ENCODE measurements around the gene SMOC1. TPM values are rescaled to one million over a fixed set of nuclear protein-coding genes. Genes with fewer than 3 reads are reported as not detected.

The SMOC1 gene
- total RNA-seq, 1 donor: under 0.01 TPM

GRCh38 chr14:70048313-70048654, 169.1 kb downstream of the SMOC1 start:
- Histone ChIP-seq H3K9me3 (ENCODE audit: low read depth, low read length) (no peaks in the 10 kb centered on the region), H3K4me3 (ENCODE audit: low read length) (no peak overlapping the region), H3K27me3 (ENCODE audit: insufficient read depth, low read length) (no peaks in the 10 kb centered on the region), H3K4me1 (ENCODE audit: insufficient read depth, low read length) (no peaks in the 10 kb centered on the region)

GRCh38 chr14:70049605-70050004, 170.4 kb downstream of the SMOC1 start:
- Histone ChIP-seq H3K4me3 (ENCODE audit: low read length) (no peak overlapping the region), H3K27me3 (ENCODE audit: insufficient read depth, low read length) (no peaks in the 10 kb centered on the region), H3K9me3 (ENCODE audit: low read depth, low read length) (no peaks in the 10 kb centered on the region), H3K4me1 (ENCODE audit: insufficient read depth, low read length) (no peaks in the 10 kb centered on the region)

GRCh38 chr14:70050136-70050535, 170.9 kb downstream of the SMOC1 start:
- Histone ChIP-seq H3K4me1 (ENCODE audit: insufficient read depth, low read length) (no peaks in the 10 kb centered on the region), H3K27me3 (ENCODE audit: insufficient read depth, low read length) (no peaks in the 10 kb centered on the region), H3K9me3 (ENCODE audit: low read depth, low read length) (no peaks in the 10 kb centered on the region)

GRCh38 chr14:70052990-70053389, 173.8 kb downstream of the SMOC1 start:
- H3K4me1 ChIP-seq (ENCODE audit: insufficient read depth, low read length): no peaks in the 10 kb centered on the region

More at GRCh38 chr14:70050136-70050535, 170.9 kb downstream of the SMOC1 start:
- H3K4me3 ChIP-seq (ENCODE audit: low read length): no peak overlapping the region

GRCh38 chr14:70057519-70058136, 178.4 kb downstream of the SMOC1 start:
- Histone ChIP-seq H3K9me3 (ENCODE audit: low read depth, low read length) (no peaks in the 10 kb centered on the region), H3K4me1 (ENCODE audit: insufficient read depth, low read length) (no peaks in the 10 kb centered on the region), H3K4me3 (ENCODE audit: low read length) (no peak overlapping the region), H3K27me3 (ENCODE audit: insufficient read depth, low read length) (no peaks in the 10 kb centered on the region)

More at GRCh38 chr14:70052990-70053389, 173.8 kb downstream of the SMOC1 start:
- Histone ChIP-seq H3K27me3 (ENCODE audit: insufficient read depth, low read length) (no peaks in the 10 kb centered on the region), H3K4me3 (ENCODE audit: low read length) (no peak overlapping the region), H3K9me3 (ENCODE audit: low read depth, low read length) (no peaks in the 10 kb centered on the region)

- no peak overlapping the region for H3K4me3 ChIP-seq (ENCODE audit: low read length)
- H3K9me3 ChIP-seq (ENCODE audit: low read depth, low read length): no peaks in the 10 kb centered on the region
- no peaks in the 10 kb centered on the region for H3K4me1 ChIP-seq (ENCODE audit: insufficient read depth, low read length)
- H3K27me3 ChIP-seq (ENCODE audit: insufficient read depth, low read length): no peaks in the 10 kb centered on the region
These were observed 180.3 kb downstream of the SMOC1 start for GRCh38 chr14:70059545-70059944.

GRCh38 chr14:70061108-70061507, 181.9 kb downstream of the SMOC1 start:
- H3K4me3 ChIP-seq (ENCODE audit: low read length): no peak overlapping the region
- no peaks in the 10 kb centered on the region for H3K9me3 ChIP-seq (ENCODE audit: low read depth, low read length)
- no peaks in the 10 kb centered on the region for H3K4me1 ChIP-seq (ENCODE audit: insufficient read depth, low read length)
- H3K27me3 ChIP-seq (ENCODE audit: insufficient read depth, low read length): no peaks in the 10 kb centered on the region

- Histone ChIP-seq H3K4me1 (ENCODE audit: insufficient read depth, low read length) (no peaks in the 10 kb centered on the region), H3K4me3 (ENCODE audit: low read length) (no peak overlapping the region), H3K27me3 (ENCODE audit: insufficient read depth, low read length) (no peaks in the 10 kb centered on the region), H3K9me3 (ENCODE audit: low read depth, low read length) (no peaks in the 10 kb centered on the region)
These were observed 185.1 kb downstream of the SMOC1 start for GRCh38 chr14:70064136-70064865.

- Histone ChIP-seq H3K9me3 (ENCODE audit: low read depth, low read length) (no peaks in the 10 kb centered on the region), H3K27me3 (ENCODE audit: insufficient read depth, low read length) (no peaks in the 10 kb centered on the region), H3K4me1 (ENCODE audit: insufficient read depth, low read length) (no peaks in the 10 kb centered on the region), H3K4me3 (ENCODE audit: low read length) (no peak overlapping the region)
These were observed 188.6 kb downstream of the SMOC1 start for GRCh38 chr14:70067810-70068209.

GRCh38 chr14:70069186-70069585, 190.0 kb downstream of the SMOC1 start:
- H3K27me3 ChIP-seq (ENCODE audit: insufficient read depth, low read length): no peaks in the 10 kb centered on the region
- H3K4me3 ChIP-seq (ENCODE audit: low read length): no peak overlapping the region
- no peaks in the 10 kb centered on the region for H3K4me1 ChIP-seq (ENCODE audit: insufficient read depth, low read length)
- no peaks in the 10 kb centered on the region for H3K9me3 ChIP-seq (ENCODE audit: low read depth, low read length)

- Histone ChIP-seq H3K4me3 (ENCODE audit: low read length) (no peak overlapping the region), H3K27me3 (ENCODE audit: insufficient read depth, low read length) (no peaks in the 10 kb centered on the region)
These were observed 194.8 kb downstream of the SMOC1 start for GRCh38 chr14:70073924-70074566.

GRCh38 chr14:70077005-70077404, 197.8 kb downstream of the SMOC1 start:
- Histone ChIP-seq H3K4me3 (ENCODE audit: low read length) (no peak overlapping the region), H3K9me3 (ENCODE audit: low read depth, low read length) (no peaks in the 10 kb centered on the region), H3K27me3 (ENCODE audit: insufficient read depth, low read length) (no peaks in the 10 kb centered on the region), H3K4me1 (ENCODE audit: insufficient read depth, low read length) (no peaks in the 10 kb centered on the region)

More at GRCh38 chr14:70073924-70074566, 194.8 kb downstream of the SMOC1 start:
- H3K9me3 ChIP-seq (ENCODE audit: low read depth, low read length): no peaks in the 10 kb centered on the region
- H3K4me1 ChIP-seq (ENCODE audit: insufficient read depth, low read length): no peaks in the 10 kb centered on the region

- no peaks in the 10 kb centered on the region for H3K27me3 ChIP-seq (ENCODE audit: insufficient read depth, low read length)
- H3K4me3 ChIP-seq (ENCODE audit: low read length): no peak overlapping the region
- H3K9me3 ChIP-seq (ENCODE audit: low read depth, low read length): no peaks in the 10 kb centered on the region
- H3K4me1 ChIP-seq (ENCODE audit: insufficient read depth, low read length): no peaks in the 10 kb centered on the region
These were observed 198.5 kb downstream of the SMOC1 start for GRCh38 chr14:70077720-70078119.

- Histone ChIP-seq H3K4me1 (ENCODE audit: insufficient read depth, low read length) (no peaks in the 10 kb centered on the region), H3K4me3 (ENCODE audit: low read length) (no peak overlapping the region), H3K27me3 (ENCODE audit: insufficient read depth, low read length) (no peaks in the 10 kb centered on the region), H3K9me3 (ENCODE audit: low read depth, low read length) (no peaks in the 10 kb centered on the region)
These were observed 199.1 kb downstream of the SMOC1 start for GRCh38 chr14:70078329-70078728.

GRCh38 chr14:70080076-70080475, 200.9 kb downstream of the SMOC1 start:
- Histone ChIP-seq H3K4me3 (ENCODE audit: low read length) (no peak overlapping the region), H3K27me3 (ENCODE audit: insufficient read depth, low read length) (no peaks in the 10 kb centered on the region), H3K9me3 (ENCODE audit: low read depth, low read length) (no peaks in the 10 kb centered on the region), H3K4me1 (ENCODE audit: insufficient read depth, low read length) (no peaks in the 10 kb centered on the region)
